Suppressor macrophage treated with lipopolysaccharide for 1 hour (primary cell): Measurements from ENCODE around the gene COL4A6.

Experiments
- DNase-seq, 3 donors: peaks; one replicate each; pipeline ENCODE4 v3.0.0-alpha.2; 2020 to 2022

Gene COL4A6

GRCh38 chrX:108148524-108148923 lies 289.7 kb downstream of the COL4A6 start:
- DNase-seq = no peak

GRCh38 chrX:108138814-108139702 lies 299.2 kb downstream of the COL4A6 start:
- DNase-seq = peak in 2 of 3 donors; percentile 10 to 32

- no peak for DNase-seq
Measured at GRCh38 chrX:108134724-108135123, 303.5 kb downstream of the COL4A6 start.

GRCh38 chrX:108132876-108133275 lies 305.3 kb downstream of the COL4A6 start:
- DNase-seq = no peak

- DNase-seq = no peak
Measured at GRCh38 chrX:108132034-108132433, 306.2 kb downstream of the COL4A6 start.

- DNase-seq = no peak
Measured at GRCh38 chrX:108131471-108131870, 306.8 kb downstream of the COL4A6 start.

- DNase-seq = no peak
Measured at GRCh38 chrX:108130889-108131288, 307.3 kb downstream of the COL4A6 start.

GRCh38 chrX:108127152-108127551 lies 311.1 kb downstream of the COL4A6 start:
- DNase-seq = no peak

- peak in 1 of 3 donors; percentile 1 for DNase-seq
Measured at GRCh38 chrX:108126661-108127060, 311.6 kb downstream of the COL4A6 start.

GRCh38 chrX:108123591-108124366 lies 314.4 kb downstream of the COL4A6 start:
- DNase-seq = no peak

- DNase-seq = no peak
Measured at GRCh38 chrX:108122748-108123147, 315.5 kb downstream of the COL4A6 start.

GRCh38 chrX:108121291-108121690 lies 316.9 kb downstream of the COL4A6 start:
- no peak for DNase-seq

- DNase-seq = no peak
Measured at GRCh38 chrX:108117988-108118387, 320.2 kb downstream of the COL4A6 start.

- no peak for DNase-seq
Measured at GRCh38 chrX:108114541-108114940, 323.7 kb downstream of the COL4A6 start.
